ENCODE measurements around the gene CEBPE. TPM values are rescaled to one million over a fixed set of nuclear protein-coding genes. Genes with fewer than 3 reads are reported as not detected.
"Not testable (repeated sequence)": the region's sequence is repeated elsewhere in the genome, so short reads cannot be mapped to it uniquely, and the experiment has no call there.

The CEBPE gene
- total RNA-seq, 2 experiments from 2014 or later: 0.45 to 0.68 TPM

GRCh38 chr14:23119363-23120327, 590 bp upstream of the CEBPE start:
- Mint-ChIP-seq H3K27ac (peak overlapping the region; percentile 75), H3K27me3 (no peaks in the 10 kb centered on the region), H3K4me1 (peaks cover 44% of the 10 kb centered on the region), H3K9me3 (no peaks in the 10 kb centered on the region), H3K4me3 (peak overlapping the region; percentile 32), H3K36me3 (no peaks in the 10 kb centered on the region)
- DNase-seq: peak; percentile 26

DNA sequence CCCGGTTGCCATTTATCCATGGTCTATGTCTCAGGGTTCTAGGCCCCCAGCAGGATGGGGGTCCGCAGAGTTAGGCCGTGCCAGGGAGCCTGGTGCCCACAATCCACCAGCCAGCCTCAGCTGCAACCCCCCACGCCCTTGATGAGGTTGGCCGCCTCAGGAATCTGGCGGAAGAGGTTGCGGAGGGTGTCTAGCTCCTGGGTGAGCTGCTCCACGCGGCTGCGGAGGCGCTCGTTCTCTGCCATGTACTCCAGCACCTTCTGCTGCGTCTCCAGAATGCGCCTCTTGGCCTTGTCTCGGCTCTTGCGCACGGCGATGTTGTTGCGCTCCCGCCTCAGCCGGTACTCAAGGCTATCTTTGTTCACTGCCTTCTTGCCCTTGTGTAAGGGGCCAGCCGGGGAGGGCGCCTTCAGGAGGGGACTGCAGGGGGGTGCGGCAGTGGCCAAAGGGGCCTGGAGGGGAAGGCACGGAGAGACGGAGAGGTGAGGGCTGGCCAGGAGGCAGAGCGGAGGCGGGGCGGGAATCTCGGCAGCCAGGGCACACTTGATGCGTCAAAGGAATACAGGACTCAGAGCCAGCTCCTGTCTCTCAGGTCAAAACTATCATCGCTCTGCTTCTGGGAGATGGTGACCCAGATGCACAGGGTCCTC, 1.6 kb downstream of the CEBPE start:
- Mint-ChIP-seq H3K9me3 (no peaks in the 10 kb centered on the region), H3K4me1 (peaks cover 47% of the 10 kb centered on the region), H3K4me3 (no peak overlapping the region)

GRCh38 chr14:23115918-23116317, 3.1 kb downstream of the CEBPE start:
- Mint-ChIP-seq H3K27me3 (no peaks in the 10 kb centered on the region), H3K4me3 (no peak overlapping the region), H3K4me1 (peaks cover 40% of the 10 kb centered on the region), H3K9me3 (no peaks in the 10 kb centered on the region), H3K27ac (no peak overlapping the region), H3K36me3 (no peaks in the 10 kb centered on the region)
- no peak for DNase-seq

More for the DNA sequence above, 1.6 kb downstream of the CEBPE start:
- H3K27ac Mint-ChIP-seq: no peak overlapping the region
- H3K27me3 Mint-ChIP-seq: no peaks in the 10 kb centered on the region
- no peaks in the 10 kb centered on the region for H3K36me3 Mint-ChIP-seq
- no peak for DNase-seq

GRCh38 chr14:23115039-23115731, 3.9 kb downstream of the CEBPE start:
- Mint-ChIP-seq H3K4me1 (peaks cover 33% of the 10 kb centered on the region), H3K27ac (no peak overlapping the region), H3K36me3 (no peaks in the 10 kb centered on the region), H3K27me3 (no peaks in the 10 kb centered on the region), H3K4me3 (no peak overlapping the region), H3K9me3 (no peaks in the 10 kb centered on the region)
- no peak for DNase-seq

- peaks cover 28% of the 10 kb centered on the region for H3K4me1 Mint-ChIP-seq
- H3K9me3 Mint-ChIP-seq: no peaks in the 10 kb centered on the region
- no peak overlapping the region for H3K4me3 Mint-ChIP-seq
- H3K27me3 Mint-ChIP-seq: no peaks in the 10 kb centered on the region
- H3K36me3 Mint-ChIP-seq: no peaks in the 10 kb centered on the region
- DNase-seq: no peak
- H3K27ac Mint-ChIP-seq: no peak overlapping the region
These were observed 4.4 kb downstream of the CEBPE start for GRCh38 chr14:23114669-23115038.

GRCh38 chr14:23114120-23114458, 5.0 kb downstream of the CEBPE start:
- Mint-ChIP-seq H3K27ac (no peak overlapping the region), H3K27me3 (no peaks in the 10 kb centered on the region), H3K36me3 (no peaks in the 10 kb centered on the region), H3K9me3 (no peaks in the 10 kb centered on the region), H3K4me1 (peaks cover 22% of the 10 kb centered on the region), H3K4me3 (no peak overlapping the region)
- DNase-seq: no peak

DNA sequence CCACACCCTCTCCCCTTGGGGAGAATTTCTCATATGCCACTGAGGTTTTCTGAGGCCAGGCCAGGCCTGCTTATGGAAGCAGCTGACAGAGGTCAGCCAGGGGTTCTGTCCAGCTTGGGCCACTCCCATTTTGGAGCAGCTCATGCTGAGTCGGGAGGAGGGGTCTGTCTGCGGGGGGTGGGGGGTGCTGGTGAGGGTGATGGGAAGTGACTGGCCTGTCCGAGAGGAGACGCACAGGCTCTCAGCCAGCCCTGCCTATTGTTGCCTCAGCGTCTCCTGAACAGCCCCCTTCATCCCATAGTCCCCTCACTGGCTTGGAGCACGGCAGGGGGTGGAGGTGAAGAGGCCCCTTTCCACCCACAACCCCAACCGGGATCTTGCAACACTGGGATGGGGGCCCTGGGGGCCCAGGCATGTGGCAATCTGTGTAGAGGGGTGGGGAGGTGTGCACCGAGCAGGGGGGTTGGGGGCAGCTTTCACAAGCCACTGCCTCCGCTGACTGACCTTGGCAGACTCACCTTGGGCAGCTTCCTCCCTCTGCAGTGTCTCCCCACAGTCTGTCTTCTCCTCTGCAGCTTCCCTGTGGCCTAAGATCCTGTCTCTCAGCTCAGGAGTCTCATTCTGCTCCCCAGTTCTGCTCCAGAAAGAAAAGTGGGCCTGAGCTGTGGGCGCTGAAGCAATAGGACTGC, 5.5 kb downstream of the CEBPE start:
- Mint-ChIP-seq H3K27ac (no peak overlapping the region), H3K4me3 (no peak overlapping the region), H3K36me3 (no peaks in the 10 kb centered on the region), H3K9me3 (no peaks in the 10 kb centered on the region), H3K27me3 (no peaks in the 10 kb centered on the region), H3K4me1 (peaks cover 19% of the 10 kb centered on the region)
- no peak for DNase-seq

GRCh38 chr14:23112359-23113178, 6.5 kb downstream of the CEBPE start:
- peaks cover 14% of the 10 kb centered on the region for H3K4me1 Mint-ChIP-seq

GRCh38 chr14:23110579-23111365, 8.3 kb downstream of the CEBPE start:
- Mint-ChIP-seq H3K4me1 (peaks cover 8% of the 10 kb centered on the region), H3K27ac (no peak overlapping the region), H3K9me3 (no peaks in the 10 kb centered on the region), H3K27me3 (no peaks in the 10 kb centered on the region), H3K4me3 (no peak overlapping the region), H3K36me3 (no peaks in the 10 kb centered on the region)
- DNase-seq: no peak

More at GRCh38 chr14:23112359-23113178, 6.5 kb downstream of the CEBPE start:
- Mint-ChIP-seq H3K4me3 (no peak overlapping the region), H3K27me3 (no peaks in the 10 kb centered on the region), H3K27ac (no peak overlapping the region), H3K9me3 (no peaks in the 10 kb centered on the region), H3K36me3 (no peaks in the 10 kb centered on the region)
- DNase-seq: no peak

DNA sequence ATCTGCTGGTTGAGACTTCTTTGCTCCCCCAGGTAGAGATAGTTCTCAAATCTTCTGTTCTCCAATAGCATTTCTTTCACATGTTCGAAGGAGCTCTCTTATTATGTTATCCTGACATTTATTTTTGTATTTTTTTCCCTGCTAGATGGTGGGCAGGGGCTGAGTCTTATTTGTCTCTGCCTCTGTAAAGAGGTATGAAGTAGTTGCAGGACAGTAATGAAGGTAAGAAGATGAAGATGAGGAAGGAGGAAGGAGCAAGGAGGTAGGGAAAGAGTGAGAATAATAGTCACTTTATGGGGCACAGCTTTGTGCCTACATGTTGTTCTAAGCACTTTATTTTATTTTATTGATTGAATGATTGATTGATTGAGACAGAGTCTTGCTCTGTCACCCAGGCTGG, 9.3 kb downstream of the CEBPE start:
- Mint-ChIP-seq H3K4me3 (no peak overlapping the region), H3K4me1 (peaks cover 4% of the 10 kb centered on the region), H3K27ac (no peak overlapping the region), H3K9me3 (no peaks in the 10 kb centered on the region), H3K27me3 (no peaks in the 10 kb centered on the region), H3K36me3 (no peaks in the 10 kb centered on the region)
- no peak for DNase-seq

DNA sequence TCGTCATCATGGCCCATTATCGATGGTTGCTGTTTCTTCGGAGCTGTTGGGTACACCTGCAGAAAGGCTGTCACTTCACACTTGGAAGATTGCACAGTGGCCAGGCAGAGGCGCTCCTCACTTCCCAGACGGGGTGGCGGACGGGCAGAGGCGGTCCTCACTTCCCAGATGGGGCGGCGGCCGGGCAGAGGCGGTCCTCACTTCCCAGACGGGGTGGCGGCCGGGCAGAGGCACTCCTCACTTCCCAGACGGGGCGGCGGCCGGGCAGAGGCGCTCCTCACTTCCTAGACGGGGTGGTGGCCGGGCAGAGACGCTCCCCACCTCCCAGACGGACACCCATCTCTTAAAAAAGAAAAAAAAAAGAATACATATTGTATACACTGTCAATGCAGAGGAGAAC, 10.9 kb downstream of the CEBPE start:
- H3K27ac Mint-ChIP-seq, H3K36me3 Mint-ChIP-seq, H3K27me3 Mint-ChIP-seq, H3K4me1 Mint-ChIP-seq, DNase-seq, H3K9me3 Mint-ChIP-seq, H3K4me3 Mint-ChIP-seq: not testable (repeated sequence)

DNA sequence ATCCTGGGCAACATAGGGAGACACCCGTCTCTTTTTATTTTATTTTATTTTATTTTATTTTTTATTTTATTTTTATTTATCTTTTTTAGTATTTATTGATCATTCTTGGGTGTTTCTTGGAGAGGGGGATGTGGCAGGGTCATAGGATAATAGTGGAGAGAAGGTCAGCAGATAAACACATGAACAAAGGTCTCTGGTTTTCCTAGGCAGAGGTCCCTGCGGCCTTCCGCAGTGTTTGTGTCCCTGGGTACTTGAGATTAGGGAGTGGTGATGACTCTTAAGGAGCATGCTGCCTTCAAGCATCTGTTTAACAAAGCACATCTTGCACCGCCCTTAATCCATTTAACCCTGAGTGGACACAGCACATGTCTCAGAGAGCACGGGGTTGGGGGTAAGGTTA, 11.4 kb downstream of the CEBPE start:
- not testable (repeated sequence) for H3K27me3 Mint-ChIP-seq, H3K9me3 Mint-ChIP-seq, DNase-seq, H3K4me1 Mint-ChIP-seq, H3K4me3 Mint-ChIP-seq, H3K36me3 Mint-ChIP-seq, H3K27ac Mint-ChIP-seq

GRCh38 chr14:23106747-23107045, 12.4 kb downstream of the CEBPE start:
- no peak overlapping the region for H3K27ac Mint-ChIP-seq
- no peaks in the 10 kb centered on the region for H3K9me3 Mint-ChIP-seq
- H3K4me3 Mint-ChIP-seq: no peak overlapping the region
- H3K36me3 Mint-ChIP-seq: no peaks in the 10 kb centered on the region
- no peaks in the 10 kb centered on the region for H3K27me3 Mint-ChIP-seq
- no peak for DNase-seq
- H3K4me1 Mint-ChIP-seq: no peaks in the 10 kb centered on the region

GRCh38 chr14:23105348-23105824, 13.7 kb downstream of the CEBPE start:
- Mint-ChIP-seq H3K9me3 (no peaks in the 10 kb centered on the region), H3K4me3 (no peak overlapping the region), H3K27ac (no peak overlapping the region), H3K4me1 (no peaks in the 10 kb centered on the region), H3K27me3 (no peaks in the 10 kb centered on the region), H3K36me3 (no peaks in the 10 kb centered on the region)
- DNase-seq: no peak

All from activated naive CD8-positive, alpha-beta T cell treated with anti-CD3 and anti-CD28 coated beads for 36 hours (primary cell).